GM12801 (cell line): ENCODE measurements around the gene CCNL1.

Experiments
- CTCF ChIP-seq: IDR thresholded peaks from one replicate; pipeline ENCODE4 v1.5.1; 2011; ENCODE audit warnings: control low read depth; ENCODE audit not compliant: insufficient read length; ENCODE audit errors: extremely low read depth

CCNL1 gene

GRCh38 chr3:157128771-157129681, 30.9 kb downstream of the CCNL1 start:
- TF ChIP-seq CTCF: no peak

- TF ChIP-seq CTCF: no peak
These were observed 31.8 kb downstream of the CCNL1 start for GRCh38 chr3:157127831-157128767.

DNA sequence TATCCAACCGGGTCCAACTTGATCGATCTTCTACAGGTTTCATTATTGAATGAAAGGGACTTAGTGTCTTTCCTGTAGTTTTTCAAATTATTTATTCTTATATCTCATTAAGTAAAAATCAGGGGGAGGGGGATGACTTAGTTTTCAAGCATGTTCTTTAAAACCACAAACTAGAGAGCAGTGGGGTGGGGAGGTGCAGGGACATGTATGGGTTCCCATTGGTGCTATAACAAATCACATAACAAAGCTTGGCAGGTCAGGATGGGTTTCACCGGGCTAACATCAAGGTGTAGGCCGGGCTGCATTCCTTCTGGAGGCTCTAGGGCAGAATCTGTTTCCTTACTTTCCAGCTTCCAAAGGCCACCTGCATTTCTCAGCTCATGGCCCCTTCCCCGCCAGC, 32.7 kb downstream of the CCNL1 start:
- no peak for TF ChIP-seq CTCF

DNA sequence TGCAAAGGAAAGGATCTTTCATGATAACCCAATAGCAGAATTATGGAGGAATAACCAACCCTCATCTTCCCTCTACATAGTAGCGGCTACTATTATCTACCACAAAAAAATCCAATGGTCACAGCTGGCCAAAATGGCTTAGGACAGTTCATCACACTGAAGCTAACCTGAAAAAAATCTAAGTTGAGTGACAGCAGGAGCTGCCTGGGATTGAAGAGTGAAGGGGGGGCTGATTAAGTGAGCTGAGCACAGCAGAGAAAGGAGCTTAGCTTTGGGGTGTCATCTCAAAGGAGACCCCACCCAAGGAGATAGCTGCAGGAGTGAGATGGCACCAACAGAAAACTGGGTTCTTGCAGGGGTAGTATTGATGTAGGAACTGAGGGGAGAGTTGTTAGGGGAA, 33.6 kb downstream of the CCNL1 start:
- no peak for TF ChIP-seq CTCF

DNA sequence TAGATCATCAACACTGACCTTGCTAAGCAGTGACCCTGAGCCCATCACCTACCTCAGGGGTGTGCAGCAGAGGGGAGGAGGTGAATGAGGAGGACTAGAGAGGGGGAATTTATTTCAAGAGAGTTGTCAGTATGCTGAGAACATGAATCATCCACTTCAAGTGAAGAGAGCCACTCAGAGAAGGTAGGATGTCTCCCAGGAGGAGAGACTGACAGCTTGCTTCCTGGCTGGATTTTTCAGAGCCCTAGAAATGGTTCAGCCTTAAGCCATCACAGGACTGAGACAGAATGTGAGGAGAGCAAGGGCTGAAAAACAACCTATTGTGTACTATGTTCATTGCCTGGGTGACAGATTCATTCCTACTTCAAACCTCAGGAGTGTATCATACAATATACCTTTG, 34.8 kb downstream of the CCNL1 start:
- TF ChIP-seq CTCF: no peak

DNA sequence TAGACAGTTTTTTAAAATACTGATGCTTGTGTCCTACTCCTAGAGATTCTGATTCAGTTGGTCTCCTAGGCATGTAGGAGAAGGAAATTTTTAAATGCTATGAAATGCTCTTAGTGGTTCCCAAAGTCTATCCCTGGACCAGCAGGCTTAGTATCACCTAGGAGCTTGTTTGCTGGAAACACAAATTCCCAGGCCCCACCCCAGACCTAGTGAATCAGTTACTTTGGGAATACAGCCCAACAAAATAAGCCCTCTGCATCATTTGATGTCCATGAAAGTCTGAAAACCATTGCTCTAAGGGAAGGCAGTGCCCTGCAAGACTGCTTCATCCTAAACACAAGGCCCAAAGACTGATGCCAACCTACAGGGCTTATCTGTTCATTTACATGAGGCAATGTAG, 36.3 kb downstream of the CCNL1 start:
- no peak for TF ChIP-seq CTCF

DNA sequence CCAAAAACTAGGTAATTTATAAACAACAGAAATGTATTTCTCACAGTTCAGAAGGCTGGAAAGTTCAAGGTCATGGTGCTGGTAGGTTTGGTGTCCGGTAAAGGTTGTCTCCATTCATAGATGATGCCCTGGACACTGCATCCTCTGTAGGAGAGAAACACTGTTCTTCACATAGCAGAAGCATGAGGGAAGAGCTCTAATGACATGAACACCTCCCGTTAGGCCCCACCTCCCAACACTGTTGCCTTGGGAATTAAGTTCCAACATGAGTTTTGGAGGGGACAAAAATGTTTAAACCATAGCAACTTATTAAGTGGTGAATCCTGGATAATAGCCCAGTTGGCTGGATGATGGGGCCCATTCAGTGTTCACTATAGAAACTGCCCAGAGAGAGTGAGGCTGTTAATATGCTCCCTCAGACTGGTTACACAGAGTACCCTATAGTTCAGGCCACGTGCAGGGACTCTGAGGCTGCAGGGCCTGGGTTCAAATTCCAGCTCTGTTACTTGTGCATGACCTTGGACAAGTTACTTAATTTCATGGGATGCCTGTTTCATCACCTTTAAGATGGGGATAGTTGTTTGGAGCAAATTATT, 37.0 kb downstream of the CCNL1 start:
- TF ChIP-seq CTCF: no peak
